Glutamatergic neuron (in vitro differentiated cells): ENCODE data around the gene AKAP1. TPM values are rescaled to one million over a fixed set of nuclear protein-coding genes. Genes with fewer than 3 reads are reported as not detected.

Source experiments
- DNase-seq: peaks from one replicate; pipeline ENCODE4 v3.0.0; 2022
- H3K27ac Mint-ChIP-seq: one replicate; pipeline ENCODE4 v1.8.0; 2020; ENCODE audit warnings: mild to moderate bottlenecking, mixed read lengths, inconsistent platforms; ENCODE audit not compliant: unreplicated experiment
- H3K27me3 Mint-ChIP-seq: one replicate; pipeline ENCODE4 v1.8.0; 2020; ENCODE audit warnings: mild to moderate bottlenecking, moderate library complexity, mixed read lengths, inconsistent platforms; ENCODE audit not compliant: unreplicated experiment
- H3K36me3 Mint-ChIP-seq: one replicate; pipeline ENCODE4 v1.8.0; 2020; ENCODE audit warnings: mild to moderate bottlenecking, mixed read lengths, inconsistent platforms; ENCODE audit not compliant: unreplicated experiment
- H3K4me1 Mint-ChIP-seq: one replicate; pipeline ENCODE4 v1.8.0; 2020; ENCODE audit warnings: mild to moderate bottlenecking, low read depth, mixed read lengths, inconsistent platforms; ENCODE audit not compliant: unreplicated experiment
- H3K4me3 Mint-ChIP-seq: one replicate; pipeline ENCODE4 v1.8.0; 2020; ENCODE audit warnings: mild to moderate bottlenecking, mixed read lengths, inconsistent platforms; ENCODE audit not compliant: unreplicated experiment
- H3K9me3 Mint-ChIP-seq: one replicate; pipeline ENCODE4 v1.8.0; 2020; ENCODE audit warnings: mild to moderate bottlenecking, moderate library complexity, mixed read lengths, inconsistent platforms; ENCODE audit not compliant: unreplicated experiment
- total RNA-seq: library from RNA; stranded (reverse); fragmentation: NEBNext Ultra II Directional; extraction: Animal tissue kit (Norgen Biotek cat#: 25700); gene quantifications from one replicate; pipeline ENCODE4 v1.2.1, GENCODE V29; 2021; ENCODE audit not compliant: unreplicated experiment
- TF ChIP-seq, protein P1 (sequence below): fragments of 200-600 bp; sonication (generic); IDR thresholded peaks from one replicate; pipeline ENCODE4 v1.5.0; 2021; ENCODE audit not compliant: partially characterized antibody, unreplicated experiment

Gene AKAP1
- total RNA-seq, 1 donor from 2014 or later, result 35.6 TPM

DNA sequence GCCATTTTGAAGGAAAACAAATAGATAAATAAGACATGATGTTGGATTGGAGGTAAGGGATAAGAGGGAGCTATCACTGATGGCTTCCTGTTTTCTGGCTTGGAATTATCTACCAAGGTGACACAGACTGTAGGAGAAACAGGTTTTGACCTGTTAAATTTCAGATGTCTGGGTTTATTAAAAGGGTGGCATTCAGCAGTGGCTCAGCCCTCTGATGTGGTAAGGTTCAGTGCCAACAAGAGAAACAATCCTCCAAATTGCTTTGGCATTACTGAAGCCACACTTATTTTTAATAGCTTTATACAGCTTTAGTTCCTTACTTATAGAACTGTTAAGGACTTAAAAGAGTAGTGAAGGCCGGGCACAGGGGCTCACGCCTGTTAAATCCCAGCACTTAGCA lies 37.0 kb upstream of the AKAP1 start:
- DNase-seq, result no peak

DNA sequence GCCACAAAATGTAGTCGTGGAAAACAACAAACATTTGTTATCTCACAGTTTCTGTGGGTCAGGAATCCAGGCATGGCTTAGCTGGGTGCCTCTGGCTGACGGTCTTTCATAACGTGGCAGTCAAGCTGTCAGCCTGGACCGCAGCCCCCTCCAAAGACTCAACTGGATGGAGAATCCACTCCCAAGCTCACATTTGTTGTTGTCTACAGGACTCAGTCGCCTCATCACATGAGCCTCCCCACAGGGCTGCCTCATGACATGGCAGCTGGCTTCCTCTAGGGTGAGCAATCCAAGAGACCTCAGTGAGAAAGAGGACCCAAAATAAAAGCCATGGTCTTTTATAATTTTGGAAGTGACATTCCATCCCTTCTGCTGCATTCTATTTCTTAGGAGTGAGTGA lies 34.7 kb upstream of the AKAP1 start:
- H3K4me3 Mint-ChIP-seq, result no peak overlapping the region
- no peaks in the 10 kb centered on the region for H3K9me3 Mint-ChIP-seq
- no peaks in the 10 kb centered on the region for H3K4me1 Mint-ChIP-seq
- H3K27ac Mint-ChIP-seq, result no peak overlapping the region
- no peaks in the 10 kb centered on the region for H3K36me3 Mint-ChIP-seq
- H3K27me3 Mint-ChIP-seq, result no peaks in the 10 kb centered on the region
- TF ChIP-seq, protein P1, sequence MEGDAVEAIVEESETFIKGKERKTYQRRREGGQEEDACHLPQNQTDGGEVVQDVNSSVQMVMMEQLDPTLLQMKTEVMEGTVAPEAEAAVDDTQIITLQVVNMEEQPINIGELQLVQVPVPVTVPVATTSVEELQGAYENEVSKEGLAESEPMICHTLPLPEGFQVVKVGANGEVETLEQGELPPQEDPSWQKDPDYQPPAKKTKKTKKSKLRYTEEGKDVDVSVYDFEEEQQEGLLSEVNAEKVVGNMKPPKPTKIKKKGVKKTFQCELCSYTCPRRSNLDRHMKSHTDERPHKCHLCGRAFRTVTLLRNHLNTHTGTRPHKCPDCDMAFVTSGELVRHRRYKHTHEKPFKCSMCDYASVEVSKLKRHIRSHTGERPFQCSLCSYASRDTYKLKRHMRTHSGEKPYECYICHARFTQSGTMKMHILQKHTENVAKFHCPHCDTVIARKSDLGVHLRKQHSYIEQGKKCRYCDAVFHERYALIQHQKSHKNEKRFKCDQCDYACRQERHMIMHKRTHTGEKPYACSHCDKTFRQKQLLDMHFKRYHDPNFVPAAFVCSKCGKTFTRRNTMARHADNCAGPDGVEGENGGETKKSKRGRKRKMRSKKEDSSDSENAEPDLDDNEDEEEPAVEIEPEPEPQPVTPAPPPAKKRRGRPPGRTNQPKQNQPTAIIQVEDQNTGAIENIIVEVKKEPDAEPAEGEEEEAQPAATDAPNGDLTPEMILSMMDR, result no peak
- no peak for DNase-seq

More for the DNA sequence above, 37.0 kb upstream of the AKAP1 start:
- TF ChIP-seq, protein P1, result no peak
- Mint-ChIP-seq H3K4me3 (no peak overlapping the region), H3K36me3 (no peaks in the 10 kb centered on the region), H3K4me1 (no peaks in the 10 kb centered on the region), H3K27me3 (peaks cover 3% of the 10 kb centered on the region), H3K27ac (no peak overlapping the region), H3K9me3 (peaks cover 2% of the 10 kb centered on the region)

DNA sequence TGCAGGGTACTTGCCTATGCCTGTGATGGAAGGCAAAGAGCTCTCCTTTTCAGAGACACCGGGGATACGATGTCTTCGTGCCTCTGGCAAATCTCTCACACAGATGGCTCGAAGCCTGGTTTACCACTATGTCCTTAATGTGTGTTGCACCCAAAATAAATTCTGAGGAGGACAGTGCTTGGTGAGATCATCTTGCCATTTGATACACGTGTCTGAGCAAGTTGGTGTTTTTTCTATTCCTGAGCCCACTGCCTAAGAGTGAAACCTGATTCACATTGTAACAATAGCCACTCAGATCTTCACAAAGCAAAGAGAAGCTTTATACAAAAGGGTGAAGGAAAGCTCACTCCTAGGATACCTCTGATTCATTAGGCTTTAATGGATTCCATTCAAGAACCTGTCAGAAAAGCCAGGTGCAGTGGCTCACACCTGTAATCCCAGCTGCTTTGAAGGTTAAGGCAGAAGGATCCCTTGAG lies 33.1 kb upstream of the AKAP1 start:
- H3K27ac Mint-ChIP-seq, result no peak overlapping the region
- TF ChIP-seq, protein P1, result no peak
- no peaks in the 10 kb centered on the region for H3K36me3 Mint-ChIP-seq
- no peaks in the 10 kb centered on the region for H3K27me3 Mint-ChIP-seq
- H3K4me1 Mint-ChIP-seq, result no peaks in the 10 kb centered on the region
- no peak for DNase-seq
- H3K4me3 Mint-ChIP-seq, result no peak overlapping the region
- peaks cover 1% of the 10 kb centered on the region for H3K9me3 Mint-ChIP-seq

DNA sequence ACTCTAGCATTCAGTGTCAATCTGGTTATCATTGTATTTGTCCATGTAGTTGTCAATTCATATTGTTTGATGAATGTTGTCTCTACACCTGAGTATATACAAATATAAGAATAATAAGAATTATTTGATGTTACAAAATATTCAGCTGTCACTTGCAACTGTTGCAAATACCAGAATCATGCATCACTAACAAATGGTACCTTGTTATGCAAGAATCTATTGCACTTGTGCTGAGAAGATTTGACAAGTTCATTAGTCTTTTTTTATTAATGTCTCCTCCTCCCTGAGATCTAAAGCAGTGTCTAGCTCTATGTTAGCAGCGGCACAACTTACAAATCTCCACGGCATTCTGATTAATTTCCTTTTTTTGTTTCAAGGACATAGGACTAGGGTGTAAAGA lies 22.2 kb upstream of the AKAP1 start:
- H3K36me3 Mint-ChIP-seq, result no peaks in the 10 kb centered on the region
- H3K4me3 Mint-ChIP-seq, result no peak overlapping the region
- no peaks in the 10 kb centered on the region for H3K9me3 Mint-ChIP-seq
- H3K27ac Mint-ChIP-seq, result no peak overlapping the region
- no peak for DNase-seq
- no peaks in the 10 kb centered on the region for H3K4me1 Mint-ChIP-seq
- no peaks in the 10 kb centered on the region for H3K27me3 Mint-ChIP-seq
- TF ChIP-seq, protein P1, result no peak

DNA sequence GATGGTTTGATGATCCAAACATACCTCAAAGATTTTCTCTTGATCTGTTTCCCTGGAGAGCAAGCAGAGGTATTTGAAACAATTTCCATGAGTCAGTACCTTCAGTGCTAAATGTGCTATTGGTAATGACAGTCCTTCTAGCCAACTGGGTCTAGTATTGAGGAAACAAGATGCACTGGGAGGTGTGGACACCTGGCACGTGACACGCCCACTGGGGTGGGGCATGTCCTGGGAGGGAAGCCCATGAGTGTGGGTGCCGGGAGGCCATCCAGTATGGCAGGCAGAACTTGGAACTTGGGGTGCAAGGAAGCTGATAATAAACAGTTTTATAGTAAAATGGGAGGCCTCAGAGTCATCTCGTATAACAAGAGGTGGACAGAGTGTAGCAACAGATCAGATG lies 17.9 kb upstream of the AKAP1 start:
- Mint-ChIP-seq H3K9me3 (no peaks in the 10 kb centered on the region), H3K36me3 (no peaks in the 10 kb centered on the region), H3K4me3 (no peak overlapping the region), H3K27me3 (peaks cover 5% of the 10 kb centered on the region), H3K27ac (no peak overlapping the region), H3K4me1 (peaks cover 5% of the 10 kb centered on the region)
- TF ChIP-seq, protein P1, result no peak
- DNase-seq, result no peak
